GM12865 (cell line): ENCODE results near the gene DPYD.

Experiments
- DNase-seq: peaks from one replicate; pipeline ENCODE4 v3.0.0; 2010; ENCODE audit warnings: low read depth
- H3K4me3 ChIP-seq: 2 replicates; pipeline ENCODE4 v1.5.1; 2011; ENCODE audit warnings: mild to moderate bottlenecking, low read depth, low read length, control low read depth
- CTCF ChIP-seq: IDR thresholded peaks from 2 replicates; pipeline ENCODE4 v1.5.1; 2011; ENCODE audit warnings: low read length, control low read depth, low read depth, inconsistent platforms; ENCODE audit not compliant: insufficient read depth; ENCODE audit errors: missing control alignments

The DPYD gene

GRCh38 chr1:97712980-97713379, 207.9 kb downstream of the DPYD start:
- TF ChIP-seq CTCF, result no peak
- H3K4me3 ChIP-seq, result no peak overlapping the region
- no peak for DNase-seq

GRCh38 chr1:97711858-97712257, 209.0 kb downstream of the DPYD start:
- no peak for TF ChIP-seq CTCF
- DNase-seq, result no peak

GRCh38 chr1:97693601-97694000, 227.2 kb downstream of the DPYD start:
- H3K4me3 ChIP-seq, result no peak overlapping the region
- TF ChIP-seq CTCF, result no peak
- no peak for DNase-seq

More at GRCh38 chr1:97711858-97712257, 209.0 kb downstream of the DPYD start:
- H3K4me3 ChIP-seq, result no peak overlapping the region

GRCh38 chr1:97691325-97691724, 229.5 kb downstream of the DPYD start:
- no peak for TF ChIP-seq CTCF
- no peak for DNase-seq
- no peak overlapping the region for H3K4me3 ChIP-seq

GRCh38 chr1:97685360-97685759, 235.5 kb downstream of the DPYD start:
- TF ChIP-seq CTCF, result no peak
- H3K4me3 ChIP-seq, result no peak overlapping the region
- no peak for DNase-seq

- no peak for DNase-seq
- no peak for TF ChIP-seq CTCF
Observed at GRCh38 chr1:97680894-97681293, 239.9 kb downstream of the DPYD start.

GRCh38 chr1:97680470-97680869, 240.4 kb downstream of the DPYD start:
- TF ChIP-seq CTCF, result no peak
- H3K4me3 ChIP-seq, result no peak overlapping the region
- no peak for DNase-seq

More at GRCh38 chr1:97680894-97681293, 239.9 kb downstream of the DPYD start:
- H3K4me3 ChIP-seq, result no peak overlapping the region
